ENCODE data around the gene ITPR2. TPM values are rescaled to one million over a fixed set of nuclear protein-coding genes. Genes with fewer than 3 reads are reported as not detected.
A peak's percentile ranks its signal among the peaks of the same experiment; 100 is the strongest.

The ITPR2 gene
- total and polyA plus RNA-seq, 2 of the 13 experiments (the other 11 are each of a cell fraction or from before 2014, with no cell fraction given), result 31.9 to 81.9 TPM

DNA sequence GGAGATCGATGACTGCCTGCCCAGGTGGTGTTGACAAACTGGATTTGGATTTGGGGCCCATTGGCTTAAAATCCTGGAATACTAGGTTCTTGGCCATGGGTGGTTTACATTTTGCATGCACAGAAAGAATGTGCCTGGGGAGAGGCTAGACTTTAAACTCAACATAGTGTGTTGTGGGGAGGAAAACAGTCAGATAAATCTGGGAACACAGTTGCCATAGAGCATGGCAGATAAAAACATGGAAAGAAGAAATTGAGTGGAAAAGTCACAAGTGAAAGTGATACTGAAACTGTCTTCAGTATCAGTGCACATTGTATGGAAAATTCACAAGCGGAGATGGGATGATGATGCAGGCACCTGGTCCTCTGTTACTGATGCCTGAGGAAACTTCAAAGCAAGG is 542.4 kb downstream of the ITPR2 start:
- no peak for TF ChIP-seq ZNF563 (CRISPR knock-in tag; IDR thresholded peaks at IDR 0.05)
- TF ChIP-seq, protein P1, sequence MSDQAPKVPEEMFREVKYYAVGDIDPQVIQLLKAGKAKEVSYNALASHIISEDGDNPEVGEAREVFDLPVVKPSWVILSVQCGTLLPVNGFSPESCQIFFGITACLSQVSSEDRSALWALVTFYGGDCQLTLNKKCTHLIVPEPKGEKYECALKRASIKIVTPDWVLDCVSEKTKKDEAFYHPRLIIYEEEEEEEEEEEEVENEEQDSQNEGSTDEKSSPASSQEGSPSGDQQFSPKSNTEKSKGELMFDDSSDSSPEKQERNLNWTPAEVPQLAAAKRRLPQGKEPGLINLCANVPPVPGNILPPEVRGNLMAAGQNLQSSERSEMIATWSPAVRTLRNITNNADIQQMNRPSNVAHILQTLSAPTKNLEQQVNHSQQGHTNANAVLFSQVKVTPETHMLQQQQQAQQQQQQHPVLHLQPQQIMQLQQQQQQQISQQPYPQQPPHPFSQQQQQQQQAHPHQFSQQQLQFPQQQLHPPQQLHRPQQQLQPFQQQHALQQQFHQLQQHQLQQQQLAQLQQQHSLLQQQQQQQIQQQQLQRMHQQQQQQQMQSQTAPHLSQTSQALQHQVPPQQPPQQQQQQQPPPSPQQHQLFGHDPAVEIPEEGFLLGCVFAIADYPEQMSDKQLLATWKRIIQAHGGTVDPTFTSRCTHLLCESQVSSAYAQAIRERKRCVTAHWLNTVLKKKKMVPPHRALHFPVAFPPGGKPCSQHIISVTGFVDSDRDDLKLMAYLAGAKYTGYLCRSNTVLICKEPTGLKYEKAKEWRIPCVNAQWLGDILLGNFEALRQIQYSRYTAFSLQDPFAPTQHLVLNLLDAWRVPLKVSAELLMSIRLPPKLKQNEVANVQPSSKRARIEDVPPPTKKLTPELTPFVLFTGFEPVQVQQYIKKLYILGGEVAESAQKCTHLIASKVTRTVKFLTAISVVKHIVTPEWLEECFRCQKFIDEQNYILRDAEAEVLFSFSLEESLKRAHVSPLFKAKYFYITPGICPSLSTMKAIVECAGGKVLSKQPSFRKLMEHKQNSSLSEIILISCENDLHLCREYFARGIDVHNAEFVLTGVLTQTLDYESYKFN (CRISPR knock-in tag; conservative IDR thresholded peaks at IDR 0.05), result 0 out of 2 replicates have a peak, but pooled peaks have one; percentile 18
- no peaks in the 10 kb centered on the region for H3K36me3 ChIP-seq (replicated peaks in 1 of 2; ENCODE audit: control insufficient read depth in 1 of 2, insufficient read depth in 2 of 2, low read length in 2 of 2)
- no peaks in the 10 kb centered on the region for H4K20me1 ChIP-seq (ENCODE audit: insufficient read depth, low read length)
- ATAC-seq (no peak), DNase-seq (ENCODE audit: low spot score) (no peak), FAIRE-seq (no peak)
- WGBS (ENCODE audit: low lambda C conversion rate), result 47% methylated on average over 2 of the region's 2 CpGs
- H3K79me2 ChIP-seq (ENCODE audit: insufficient read depth, low read length), result no peaks in the 10 kb centered on the region
- no peaks in the 10 kb centered on the region for H3K9me3 ChIP-seq (ENCODE audit: low read length)
- no peak overlapping the region for H3K4me3 ChIP-seq (replicated peaks in 1 of 3; ENCODE audit: insufficient read depth in 1 of 3, low read depth in 2 of 3, low read length in 3 of 3)
- ChIA-PET CTCF (ENCODE audit: low intra/inter-chr PET ratio, low total read pairs) (no interaction called here), POLR2A (no interaction called here)
- H3K27me3 ChIP-seq (ENCODE audit: control insufficient read depth in 1 of 2, insufficient read depth in 2 of 2, low read length in 2 of 2), result peaks cover 1 to 25% of the 10 kb centered on the region in 2 experiments; a peak in 4 of 5 replicates
- intact Hi-C loops (cut with micrococcal nuclease; ENCODE audit: unreplicated experiment), result no loop called here
- no peak overlapping the region for H3K27ac ChIP-seq (ENCODE audit: extremely low read length, insufficient read depth, low read length)
- H2AFZ ChIP-seq (ENCODE audit: low read length), result no peak overlapping the region
- no peak overlapping the region for H3K9ac ChIP-seq (ENCODE audit: insufficient read depth, low read depth, low read length)
- no peak overlapping the region for H3K4me2 ChIP-seq (ENCODE audit: low read depth, low read length)
- BruUV-seq (replicated peaks), result no TSS peak
- in situ Hi-C loops (cut with HindIII; ENCODE audit: extremely low pct_ligation_motif_present, low pct_unique_long_range_greater_than_20kb), result no loop called here
- no peaks in the 10 kb centered on the region for H3K4me1 ChIP-seq (ENCODE audit: insufficient read depth, low read length)

DNA sequence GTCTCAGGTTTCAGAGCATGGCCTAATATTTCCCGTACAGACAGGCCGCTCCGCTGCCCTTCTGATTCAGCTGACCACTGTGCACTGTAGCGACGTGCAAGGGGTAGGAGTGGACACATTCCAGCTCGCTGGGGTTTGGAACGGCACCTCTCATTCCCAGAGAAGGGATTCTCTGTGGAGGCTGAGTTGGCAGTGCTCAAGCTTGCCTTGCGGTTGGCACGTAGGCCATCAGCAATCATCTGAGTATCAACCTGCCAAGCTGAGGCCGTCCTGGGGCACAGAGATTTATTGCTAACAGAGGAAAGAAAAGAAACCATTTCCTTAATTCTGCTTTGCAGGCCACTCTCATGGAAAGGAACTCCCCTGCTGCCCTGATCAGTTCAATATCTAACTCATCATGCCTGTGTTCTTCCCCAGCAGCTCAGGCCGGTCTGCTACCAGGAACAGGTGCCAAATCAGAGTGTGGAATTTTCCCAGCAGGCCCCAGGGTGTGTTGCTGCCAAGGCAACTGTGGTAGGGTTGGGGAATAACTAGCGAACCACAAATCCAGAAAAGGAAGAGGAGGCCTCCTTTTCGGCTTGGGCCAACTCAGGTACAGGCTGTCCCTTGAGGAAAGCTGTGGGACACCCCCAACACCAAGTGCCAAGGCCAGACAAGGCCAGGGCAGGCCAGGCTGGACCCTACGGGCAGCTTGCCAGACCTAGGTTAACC is 545.2 kb downstream of the ITPR2 start:
- no peak for FAIRE-seq
- no peak for DNase-seq (ENCODE audit: low spot score)
- peaks cover 10% of the 10 kb centered on the region for H3K4me1 ChIP-seq (ENCODE audit: insufficient read depth, low read length)
- H2AFZ ChIP-seq (ENCODE audit: low read length), result no peak overlapping the region
- intact Hi-C loops (cut with micrococcal nuclease; ENCODE audit: unreplicated experiment) (no loop called here), in situ Hi-C loops (cut with HindIII; ENCODE audit: extremely low pct_ligation_motif_present, low pct_unique_long_range_greater_than_20kb) (no loop called here)
- H3K27me3 ChIP-seq (ENCODE audit: control insufficient read depth in 1 of 2, insufficient read depth in 2 of 2, low read length in 2 of 2), result peaks cover 0 to 25% of the 10 kb centered on the region in 2 experiments; a peak in 3 of 5 replicates
- no peaks in the 10 kb centered on the region for H3K36me3 ChIP-seq (replicated peaks in 1 of 2; ENCODE audit: control insufficient read depth in 1 of 2, insufficient read depth in 2 of 2, low read length in 2 of 2)
- H4K20me1 ChIP-seq (ENCODE audit: insufficient read depth, low read length), result no peaks in the 10 kb centered on the region
- no TSS peak for BruUV-seq (replicated peaks)
- no peak overlapping the region for H3K4me3 ChIP-seq (replicated peaks in 1 of 3; ENCODE audit: insufficient read depth in 1 of 3, low read depth in 2 of 3, low read length in 3 of 3)
- no peak overlapping the region for H3K4me2 ChIP-seq (ENCODE audit: low read depth, low read length)
- ATAC-seq, result no peak
- H3K9me3 ChIP-seq (ENCODE audit: low read length), result no peaks in the 10 kb centered on the region
- 47% methylated on average over 13 of the region's 14 CpGs for WGBS (ENCODE audit: low lambda C conversion rate)
- no peaks in the 10 kb centered on the region for H3K79me2 ChIP-seq (ENCODE audit: insufficient read depth, low read length)
- H3K27ac ChIP-seq (ENCODE audit: extremely low read length, insufficient read depth, low read length), result no peak overlapping the region
- H3K9ac ChIP-seq (ENCODE audit: insufficient read depth, low read depth, low read length), result no peak overlapping the region
- ChIA-PET CTCF (ENCODE audit: low intra/inter-chr PET ratio, low total read pairs) (no interaction called here), POLR2A (no interaction called here)
- TF ChIP-seq SSRP1 (CRISPR knock-in tag; IDR thresholded peaks at IDR 0.05) (no peak), SRSF9 (IDR thresholded peaks at IDR 0.05; ENCODE audit: borderline replicate concordance, insufficient read depth, low read depth, low read length, poor library complexity, severe bottlenecking) (no peak), ZNF747 (CRISPR knock-in tag; IDR thresholded peaks at IDR 0.05; ENCODE audit: borderline replicate concordance) (no peak), ASH2L (IDR thresholded peaks at IDR 0.05; ENCODE audit: insufficient read length, low read depth, low read length) (no peak), ESRRA (CRISPR knock-in tag; IDR thresholded peaks at IDR 0.05; ENCODE audit: low read depth) (no peak)
- TF ChIP-seq, protein P2, sequence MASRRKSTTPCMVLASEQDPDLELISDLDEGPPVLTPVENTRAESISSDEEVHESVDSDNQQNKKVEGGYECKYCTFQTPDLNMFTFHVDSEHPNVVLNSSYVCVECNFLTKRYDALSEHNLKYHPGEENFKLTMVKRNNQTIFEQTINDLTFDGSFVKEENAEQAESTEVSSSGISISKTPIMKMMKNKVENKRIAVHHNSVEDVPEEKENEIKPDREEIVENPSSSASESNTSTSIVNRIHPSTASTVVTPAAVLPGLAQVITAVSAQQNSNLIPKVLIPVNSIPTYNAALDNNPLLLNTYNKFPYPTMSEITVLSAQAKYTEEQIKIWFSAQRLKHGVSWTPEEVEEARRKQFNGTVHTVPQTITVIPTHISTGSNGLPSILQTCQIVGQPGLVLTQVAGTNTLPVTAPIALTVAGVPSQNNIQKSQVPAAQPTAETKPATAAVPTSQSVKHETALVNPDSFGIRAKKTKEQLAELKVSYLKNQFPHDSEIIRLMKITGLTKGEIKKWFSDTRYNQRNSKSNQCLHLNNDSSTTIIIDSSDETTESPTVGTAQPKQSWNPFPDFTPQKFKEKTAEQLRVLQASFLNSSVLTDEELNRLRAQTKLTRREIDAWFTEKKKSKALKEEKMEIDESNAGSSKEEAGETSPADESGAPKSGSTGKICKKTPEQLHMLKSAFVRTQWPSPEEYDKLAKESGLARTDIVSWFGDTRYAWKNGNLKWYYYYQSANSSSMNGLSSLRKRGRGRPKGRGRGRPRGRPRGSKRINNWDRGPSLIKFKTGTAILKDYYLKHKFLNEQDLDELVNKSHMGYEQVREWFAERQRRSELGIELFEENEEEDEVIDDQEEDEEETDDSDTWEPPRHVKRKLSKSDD (CRISPR knock-in tag; IDR thresholded peaks at IDR 0.05; ENCODE audit: low read depth), result no peak
- TF ChIP-seq, protein P3, sequence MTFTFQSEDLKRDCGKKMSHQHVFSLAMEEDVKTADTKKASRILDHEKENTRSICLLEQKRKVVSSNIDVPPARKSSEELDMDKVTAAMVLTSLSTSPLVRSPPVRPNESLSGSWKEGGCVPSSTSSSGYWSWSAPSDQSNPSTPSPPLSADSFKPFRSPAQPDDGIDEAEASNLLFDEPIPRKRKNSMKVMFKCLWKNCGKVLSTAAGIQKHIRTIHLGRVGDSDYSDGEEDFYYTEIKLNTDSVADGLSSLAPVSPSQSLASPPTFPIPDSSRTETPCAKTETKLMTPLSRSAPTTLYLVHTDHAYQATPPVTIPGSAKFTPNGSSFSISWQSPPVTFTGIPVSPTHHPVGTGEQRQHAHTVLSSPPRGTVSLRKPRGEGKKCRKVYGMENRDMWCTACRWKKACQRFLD (CRISPR knock-in tag; IDR thresholded peaks at IDR 0.05; ENCODE audit: borderline replicate concordance), result no peak
